GM19467 (cell line): Measurements from ENCODE around the gene TBC1D30.
"Not testable (repeated sequence)": the region's sequence is repeated elsewhere in the genome, so short reads cannot be mapped to it uniquely, and the experiment has no call there.

ENCODE experiments used
- ATAC-seq: cut with Tn5 transposase; IDR thresholded peaks from one replicate; pipeline ENCODE4 v1.9.1; 2021; ENCODE audit warnings: mild to moderate bottlenecking, moderate library complexity; ENCODE audit not compliant: unreplicated experiment

TBC1D30 gene

DNA sequence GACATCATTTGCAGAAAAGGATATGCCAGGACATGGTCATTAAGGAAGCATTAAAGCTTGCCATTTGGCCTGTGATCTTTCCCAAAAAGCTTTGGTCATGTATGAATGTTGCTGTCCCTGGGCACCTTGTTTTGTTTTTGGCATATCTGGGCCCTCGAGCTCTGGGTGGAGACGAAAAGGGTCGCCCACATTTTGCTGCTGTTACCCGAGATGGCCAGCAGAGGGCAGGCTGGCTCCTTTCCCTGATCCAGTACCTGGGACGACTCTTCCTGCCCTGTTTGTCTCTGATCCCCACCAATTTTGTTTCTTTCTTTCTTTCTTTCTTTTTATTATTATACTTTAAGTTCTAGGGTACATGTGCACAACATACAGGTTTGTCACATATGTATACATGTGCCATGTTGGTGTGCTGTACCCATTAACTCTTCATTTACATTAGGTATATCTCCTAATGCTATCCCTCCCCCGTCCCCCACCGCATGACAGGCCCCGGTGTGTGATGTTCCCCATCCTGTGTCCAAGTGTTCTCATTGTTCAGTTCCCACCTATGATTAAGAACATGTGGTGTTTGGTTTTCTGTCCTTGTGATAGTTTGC lies 22.2 kb upstream of the TBC1D30 start:
- ATAC-seq: not testable (repeated sequence)

- ATAC-seq: no peak
Observed at GRCh38 chr12:64806173-64806572, 18.3 kb upstream of the TBC1D30 start.

DNA sequence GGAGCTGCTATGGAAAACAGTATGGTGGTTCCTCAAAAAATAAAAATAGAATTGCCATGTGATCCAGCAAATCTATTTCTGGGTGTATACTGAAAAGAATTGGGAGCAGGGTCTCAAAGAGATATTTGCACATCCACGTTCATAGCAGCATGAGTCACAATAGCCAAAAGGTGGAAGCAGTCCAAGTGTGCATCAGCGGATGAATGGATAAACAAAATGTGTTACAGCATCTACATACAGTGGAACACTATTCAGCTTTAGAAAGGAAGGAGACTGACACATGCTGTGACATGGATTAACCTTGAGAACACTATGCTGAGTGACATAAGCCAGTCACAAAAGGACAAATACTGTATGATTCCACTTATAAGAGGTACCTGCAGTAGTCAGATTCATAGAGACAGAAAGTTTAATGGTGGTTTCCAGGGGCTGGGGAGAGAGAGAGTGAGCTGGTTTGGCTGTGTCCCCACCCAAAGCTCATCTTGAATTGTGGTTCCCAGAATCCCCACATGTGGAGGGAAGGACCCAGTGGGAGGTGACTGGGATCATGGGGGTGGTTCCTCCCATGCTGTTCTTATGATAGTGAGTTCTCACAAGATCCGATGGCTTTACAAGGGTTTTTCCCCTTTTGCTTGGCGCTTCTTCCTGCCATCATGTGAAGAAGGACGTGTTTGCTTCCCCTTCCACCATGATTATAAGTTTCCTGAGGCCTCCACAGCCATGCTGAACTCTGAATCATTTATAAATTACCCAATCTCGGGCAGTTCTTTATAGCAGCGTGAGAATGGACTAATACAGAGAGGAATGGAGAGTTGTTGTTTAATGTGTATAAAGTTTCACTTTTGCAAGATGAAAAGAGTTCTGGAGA lies 17.6 kb upstream of the TBC1D30 start:
- no peak for ATAC-seq

DNA sequence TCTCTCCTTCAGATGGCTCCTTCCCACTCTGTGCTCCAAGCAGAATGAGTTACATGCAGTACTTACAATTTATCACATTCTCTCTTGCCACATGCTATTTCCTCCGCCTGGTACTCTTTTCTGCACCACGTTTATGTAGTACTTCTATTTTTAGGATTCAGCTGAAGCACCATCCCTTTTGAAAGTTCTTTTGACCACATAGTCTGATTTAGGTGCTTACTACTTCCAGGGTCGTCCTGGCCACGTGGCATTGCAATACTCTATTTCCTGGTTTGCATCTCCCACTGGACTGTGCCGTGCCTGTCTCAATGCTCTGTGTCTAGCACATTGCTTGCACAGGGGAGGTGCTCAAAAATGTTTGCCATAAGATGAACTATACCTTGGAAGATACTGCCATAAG lies 16.3 kb upstream of the TBC1D30 start:
- ATAC-seq: no peak

GRCh38 chr12:64810831-64811230 lies 13.6 kb upstream of the TBC1D30 start:
- no peak for ATAC-seq

DNA sequence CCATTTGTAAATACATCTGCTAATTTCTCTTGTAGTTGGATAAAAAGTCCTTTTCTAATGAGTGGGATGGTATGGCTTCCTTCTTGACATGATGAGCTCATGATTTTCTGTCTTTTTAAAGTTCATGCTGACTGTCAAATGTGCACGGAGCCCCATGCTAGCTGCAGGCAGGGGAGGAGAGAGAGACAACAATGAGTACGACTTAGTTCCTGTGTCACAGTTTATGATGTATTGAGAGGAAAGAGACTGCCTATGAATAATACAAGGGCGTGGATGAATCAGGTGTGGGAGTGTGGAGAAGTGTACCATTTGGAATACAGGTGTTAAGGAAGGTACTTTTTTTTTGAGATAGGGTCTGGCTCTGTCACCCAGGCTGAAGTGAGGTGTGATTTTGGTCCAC lies 10.7 kb upstream of the TBC1D30 start:
- no peak for ATAC-seq

- ATAC-seq: no peak
Observed at GRCh38 chr12:64814432-64814831, 10.0 kb upstream of the TBC1D30 start.

DNA sequence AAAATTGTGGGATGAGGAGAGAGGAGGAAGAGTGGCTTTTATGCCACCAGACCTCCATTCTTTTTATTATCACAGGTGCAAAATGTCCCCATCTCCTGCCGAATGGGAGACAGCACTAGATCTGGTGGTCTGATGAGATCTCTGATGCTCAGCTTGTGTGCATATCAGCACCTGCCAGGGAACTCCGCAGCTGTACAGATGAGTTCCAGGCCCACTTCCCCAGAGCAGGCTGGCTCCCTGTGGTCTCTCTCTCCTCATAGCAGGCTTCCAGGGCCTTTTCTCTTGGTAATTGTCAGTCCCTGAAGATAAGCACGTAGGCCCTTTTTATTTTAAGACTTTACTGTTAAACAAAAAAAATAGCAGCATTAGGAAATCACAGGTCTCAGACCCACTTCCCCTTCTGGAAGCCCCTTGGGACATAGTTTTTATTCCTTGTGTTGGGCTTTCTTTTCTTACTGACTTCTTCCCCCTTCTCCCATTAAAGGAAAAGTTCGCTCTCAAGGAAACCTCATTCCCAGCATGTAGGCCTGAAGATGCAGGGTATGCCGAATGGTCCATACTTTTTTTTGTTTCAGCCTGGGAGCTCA lies 4.5 kb upstream of the TBC1D30 start:
- ATAC-seq: no peak

- ATAC-seq: no peak
Observed at GRCh38 chr12:64820593-64820992, 3.9 kb upstream of the TBC1D30 start.

GRCh38 chr12:64821116-64821630 lies 3.3 kb upstream of the TBC1D30 start:
- no peak for ATAC-seq

GRCh38 chr12:64824130-64824499 lies 332 bp upstream of the TBC1D30 start:
- no peak for ATAC-seq

DNA sequence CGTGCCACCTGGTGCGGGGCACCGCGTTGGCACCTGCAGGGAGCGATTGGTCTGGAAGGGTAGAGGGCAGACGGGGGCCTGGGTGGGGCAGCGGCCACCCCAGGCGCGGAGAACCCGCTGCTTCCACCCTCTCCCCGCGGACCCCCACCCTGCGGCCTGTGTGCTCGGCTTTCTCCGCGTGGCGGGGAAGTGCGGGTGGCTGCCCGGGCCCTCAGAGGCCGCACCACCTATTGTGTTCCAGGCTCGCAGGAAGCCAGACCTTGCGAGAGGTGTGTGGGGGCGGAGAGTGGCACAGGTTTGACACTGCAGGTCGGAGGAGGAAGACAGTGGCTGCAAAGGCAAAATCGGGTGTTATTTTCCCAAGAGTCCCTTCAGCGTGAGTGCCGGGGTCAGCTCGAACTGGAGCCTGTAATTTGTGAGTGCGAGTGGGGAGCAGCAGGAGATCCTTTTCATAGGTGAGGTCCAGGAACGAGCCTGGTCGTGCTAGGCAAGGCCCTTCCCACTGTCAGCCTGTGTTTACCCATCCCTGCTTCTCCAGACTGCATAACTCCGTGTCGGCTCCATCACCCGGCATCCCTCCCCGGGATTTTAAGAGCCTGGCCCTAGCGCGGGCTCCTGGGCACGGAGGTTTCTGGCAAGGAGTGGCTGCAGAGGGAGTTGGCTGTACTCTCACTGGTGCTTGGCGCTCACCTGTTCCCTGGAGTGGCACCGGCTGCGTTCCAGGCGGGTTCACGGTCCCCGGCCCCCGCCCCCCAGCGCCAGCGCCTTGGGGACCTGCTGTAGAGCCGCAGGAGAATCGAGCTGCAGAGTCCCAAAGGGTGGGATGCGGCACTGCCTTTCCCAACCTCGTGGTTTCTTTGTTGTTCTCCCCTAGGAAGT lies 935 bp downstream of the TBC1D30 start:
- ATAC-seq: no peak

DNA sequence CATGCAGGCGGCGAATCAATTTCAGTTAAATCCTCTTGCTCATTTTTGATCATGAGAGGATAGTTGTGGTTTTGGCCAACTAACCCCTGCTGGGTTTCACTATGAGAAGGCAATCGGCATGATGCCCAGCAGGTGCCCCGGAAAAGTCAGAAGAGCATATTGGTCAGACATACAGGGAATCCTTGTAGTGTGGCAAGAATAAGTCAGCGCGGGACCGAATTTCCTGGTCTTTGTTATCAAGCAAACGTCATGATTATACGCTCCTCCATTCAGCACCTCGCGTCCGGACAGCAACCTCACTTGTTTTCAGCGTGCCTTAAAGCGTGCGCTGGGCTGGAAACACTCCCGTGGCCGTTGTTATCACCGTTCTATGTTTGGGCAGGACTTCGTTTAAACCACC lies 1.8 kb downstream of the TBC1D30 start:
- no peak for ATAC-seq

GRCh38 chr12:64828713-64829112 lies 4.3 kb downstream of the TBC1D30 start:
- no peak for ATAC-seq

- no peak for ATAC-seq
Observed at GRCh38 chr12:64833928-64834327, 9.5 kb downstream of the TBC1D30 start.

DNA sequence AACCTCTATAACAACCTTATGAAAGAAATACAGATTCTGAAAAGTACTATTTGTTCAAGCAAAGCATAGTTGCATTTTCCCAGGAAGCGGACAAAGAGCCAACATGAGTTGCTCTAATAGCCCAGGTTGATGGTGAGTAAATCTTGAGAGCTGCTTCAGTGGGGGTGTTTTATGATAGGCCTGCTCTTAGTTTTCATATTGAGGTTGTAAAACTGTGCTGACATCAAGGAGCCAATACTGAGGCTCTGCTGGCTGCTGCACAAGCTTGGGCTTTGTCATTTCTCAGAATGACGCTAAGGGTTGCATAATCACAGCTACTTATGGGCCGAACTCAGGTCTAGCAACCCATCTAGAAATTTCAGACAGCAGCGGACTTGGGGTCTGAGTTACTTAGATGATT lies 11.5 kb downstream of the TBC1D30 start:
- ATAC-seq: no peak

DNA sequence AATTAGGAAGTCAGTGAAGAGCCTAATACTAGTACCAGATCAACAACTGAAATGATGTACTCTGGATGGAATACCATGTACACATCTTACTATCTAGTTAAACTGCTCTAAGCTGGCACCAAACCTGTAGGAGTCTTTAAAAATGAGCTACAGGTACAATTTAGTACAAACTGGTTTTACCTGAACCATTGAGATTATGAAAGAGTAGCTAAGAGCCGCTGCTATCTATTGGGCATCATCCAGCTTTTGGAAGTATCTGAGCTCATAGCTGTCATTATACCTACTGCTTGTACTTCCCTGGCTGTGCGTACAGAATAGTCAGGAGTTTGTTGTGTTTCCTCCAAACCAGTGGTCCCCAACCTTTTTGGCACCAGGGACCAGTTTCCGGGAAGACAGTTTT lies 12.4 kb downstream of the TBC1D30 start:
- ATAC-seq: no peak

DNA sequence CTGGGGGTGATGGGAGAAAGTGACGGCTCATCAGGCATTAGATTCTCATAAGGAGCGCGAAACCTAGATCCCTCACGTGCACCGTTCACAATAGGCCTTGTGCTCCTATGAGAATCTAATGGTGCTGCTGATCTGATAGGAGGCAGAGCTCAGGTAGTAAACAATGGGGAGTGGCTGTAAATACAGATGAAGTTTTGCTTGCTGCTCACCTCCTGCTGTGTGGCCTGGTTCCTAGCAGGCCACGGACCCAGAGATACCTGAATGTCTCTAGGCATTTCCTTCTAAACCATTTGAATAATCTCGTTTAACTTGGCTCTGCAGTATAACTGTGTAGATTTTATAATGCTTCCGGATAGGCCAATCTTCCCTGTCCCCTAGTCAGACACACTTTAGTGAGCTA lies 13.0 kb downstream of the TBC1D30 start:
- no peak for ATAC-seq

GRCh38 chr12:64840119-64840518 lies 15.7 kb downstream of the TBC1D30 start:
- no peak for ATAC-seq

- ATAC-seq: no peak
Observed at GRCh38 chr12:64840949-64841717, 16.7 kb downstream of the TBC1D30 start.
